ENCODE results near the gene C6orf62. TPM values are rescaled to one million over a fixed set of nuclear protein-coding genes. Genes with fewer than 3 reads are reported as not detected.

The C6orf62 gene
- total and polyA plus RNA-seq, 4 donors: 29.6 to 58.6 (median 49.4) TPM

GRCh38 chr6:24721461-24722215, 2.7 kb upstream of the C6orf62 start (continued):
- peak; percentile 93 for TF ChIP-seq REST (IDR thresholded peaks at IDR 0.05)
- no peak for TF ChIP-seq FOXA2 (IDR thresholded peaks at IDR 0.05)
- TF ChIP-seq ZBTB33 (IDR thresholded peaks at IDR 0.05): no peak
- no peak for TF ChIP-seq RAD21 (IDR thresholded peaks at IDR 0.05)
- TF ChIP-seq HNF4A (conservative IDR thresholded peaks at IDR 0.05): peak; percentile 34 to 49
- TF ChIP-seq NR2F2 (IDR thresholded peaks at IDR 0.05): peak; percentile 32

- Histone ChIP-seq H3K36me3 (ENCODE audit: control insufficient read depth in 4 of 4, insufficient read depth in 3 of 4, low read depth in 1 of 4, low read length in 3 of 4) (peaks cover 1 to 6% (median 3%) of the 10 kb centered on the region in 4 donors), H3K27me3 (ENCODE audit: control insufficient read depth in 4 of 4, insufficient read depth in 4 of 4, low read length in 3 of 4) (no peaks in the 10 kb centered on the region), H3K9me3 (ENCODE audit: control insufficient read depth in 4 of 4, low read length in 3 of 4) (no peaks in the 10 kb centered on the region), H3K4me3 (ENCODE audit: low read depth in 1 of 3, low read length in 3 of 3) (peak overlapping the region; percentile 89 to 98 (median 92)), H3K27ac (ENCODE audit: low read depth in 1 of 2, low read length in 2 of 2) (peak overlapping the region; percentile 99 to 100), H3K9ac (ENCODE audit: low read depth in 1 of 2, low read length in 2 of 2) (peak overlapping the region; percentile 99), H3K4me1 (ENCODE audit: control insufficient read depth in 4 of 4, insufficient read depth in 4 of 4, low read length in 3 of 4) (peaks cover 2 to 37% (median 24%) of the 10 kb centered on the region in 4 donors)
- WGBS: under 1% methylated on average over 60 of the region's 60 CpGs
- DNase-seq (ENCODE audit: low spot score): peak; percentile 100
- TF ChIP-seq EGR1 (IDR thresholded peaks at IDR 0.05; ENCODE audit: low read depth in 2 of 2): peak; percentile 80 to 82
- no peak for TF ChIP-seq FOXA2 (IDR thresholded peaks at IDR 0.05)
- peak; percentile 97 for TF ChIP-seq YY1 (IDR thresholded peaks at IDR 0.05)
- peak; percentile 79 for TF ChIP-seq NR2F2 (IDR thresholded peaks at IDR 0.05)
- peak; percentile 69 to 92 for TF ChIP-seq GABPA (IDR thresholded peaks at IDR 0.05 in 1 of 2, conservative IDR thresholded peaks at IDR 0.05 in 1 of 2)
- TF ChIP-seq ZBTB33 (IDR thresholded peaks at IDR 0.05): peak; percentile 82
- no peak for TF ChIP-seq MAX (IDR thresholded peaks at IDR 0.05)
- TF ChIP-seq TAF1 (conservative IDR thresholded peaks at IDR 0.05): peak; percentile 96
- TF ChIP-seq RXRA (IDR thresholded peaks at IDR 0.05): peak; percentile 49 to 57
- TF ChIP-seq HNF4A (conservative IDR thresholded peaks at IDR 0.05): peak; percentile 21 to 50
- TF ChIP-seq JUND (IDR thresholded peaks at IDR 0.05): peak; percentile 67 to 85
- no peak for TF ChIP-seq CTCF (IDR thresholded peaks at IDR 0.05; ENCODE audit: low read depth, low read length, missing input control)
- TF ChIP-seq REST (IDR thresholded peaks at IDR 0.05): peak; percentile 87
- peak; percentile 52 for TF ChIP-seq ATF3 (IDR thresholded peaks at IDR 0.05)
- peak in 1 of 2 donors; percentile 3 for TF ChIP-seq RAD21 (IDR thresholded peaks at IDR 0.05)
- peak; percentile 85 for TF ChIP-seq SP1 (IDR thresholded peaks at IDR 0.05)
- no peak for TF ChIP-seq HNF4G (IDR thresholded peaks at IDR 0.05)
- no peak for TF ChIP-seq FOXA1 (IDR thresholded peaks at IDR 0.05)
Measured at GRCh38 chr6:24720604-24721460, 1.9 kb upstream of the C6orf62 start.

Data from liver (tissue), 9 donors.